AML-193 (cell line): ENCODE results near the gene UVSSA.
"Not testable (repeated sequence)": the region's sequence is repeated elsewhere in the genome, so short reads cannot be mapped to it uniquely, and the experiment has no call there.

Experiments used
- DNase-seq, 2 experiments: peaks; one replicate each; lab custom pipeline; 2025; lab: John Stamatoyannopoulos, UW

The UVSSA gene

GRCh38 chr4:1364217-1364616 is 17.2 kb downstream of the UVSSA start:
- no peak for DNase-seq

- DNase-seq, result no peak
These were observed 17.7 kb downstream of the UVSSA start for GRCh38 chr4:1364748-1365147.

- no peak for DNase-seq
These were observed 18.5 kb downstream of the UVSSA start for GRCh38 chr4:1365271-1366178.

GRCh38 chr4:1366371-1367229 is 19.6 kb downstream of the UVSSA start:
- DNase-seq, result no peak

- DNase-seq, result no peak
These were observed 20.4 kb downstream of the UVSSA start for GRCh38 chr4:1367230-1367935.

- no peak for DNase-seq
These were observed 20.9 kb downstream of the UVSSA start for GRCh38 chr4:1367936-1368289.

- DNase-seq, result no peak
These were observed 21.5 kb downstream of the UVSSA start for GRCh38 chr4:1368421-1369090.

- no peak for DNase-seq
These were observed 22.1 kb downstream of the UVSSA start for GRCh38 chr4:1369091-1369450.

GRCh38 chr4:1369479-1370079 is 22.6 kb downstream of the UVSSA start:
- no peak for DNase-seq

GRCh38 chr4:1370321-1371124 is 23.5 kb downstream of the UVSSA start:
- no peak for DNase-seq

GRCh38 chr4:1371176-1372165 is 24.5 kb downstream of the UVSSA start:
- DNase-seq, result no peak

GRCh38 chr4:1372576-1372975 is 25.6 kb downstream of the UVSSA start:
- DNase-seq, result not testable (repeated sequence)

GRCh38 chr4:1373892-1374705 is 27.1 kb downstream of the UVSSA start:
- no peak for DNase-seq

GRCh38 chr4:1374706-1375045 is 27.7 kb downstream of the UVSSA start:
- no peak for DNase-seq

- no peak for DNase-seq
These were observed 28.2 kb downstream of the UVSSA start for GRCh38 chr4:1375051-1375721.

GRCh38 chr4:1375761-1376322 is 28.8 kb downstream of the UVSSA start:
- DNase-seq, result no peak

- DNase-seq, result no peak
These were observed 29.4 kb downstream of the UVSSA start for GRCh38 chr4:1376391-1376840.
